Measurements from ENCODE around the gene FAM161B.
"Not testable (repeated sequence)": the region's sequence is repeated elsewhere in the genome, so short reads cannot be mapped to it uniquely, and the experiment has no call there.

- TF ChIP-seq CTCF, ZSCAN30 (tag by site-specific recombination; IDR thresholded peaks at IDR 0.05): not testable (repeated sequence)
Measured at GRCh38 chr14:73894180-73894687, 55.7 kb downstream of the FAM161B start.
